Embryonic facial prominence (tissue), 1 donor: ENCODE data around the gene WNK2.
"Not testable (repeated sequence)": the region's sequence is repeated elsewhere in the genome, so short reads cannot be mapped to it uniquely, and the experiment has no call there.

Experiments
- DNase-seq: peaks from one replicate; pipeline ENCODE4 v3.0.0-alpha.2; 2016; ENCODE audit errors: extremely low spot score

Gene WNK2

DNA sequence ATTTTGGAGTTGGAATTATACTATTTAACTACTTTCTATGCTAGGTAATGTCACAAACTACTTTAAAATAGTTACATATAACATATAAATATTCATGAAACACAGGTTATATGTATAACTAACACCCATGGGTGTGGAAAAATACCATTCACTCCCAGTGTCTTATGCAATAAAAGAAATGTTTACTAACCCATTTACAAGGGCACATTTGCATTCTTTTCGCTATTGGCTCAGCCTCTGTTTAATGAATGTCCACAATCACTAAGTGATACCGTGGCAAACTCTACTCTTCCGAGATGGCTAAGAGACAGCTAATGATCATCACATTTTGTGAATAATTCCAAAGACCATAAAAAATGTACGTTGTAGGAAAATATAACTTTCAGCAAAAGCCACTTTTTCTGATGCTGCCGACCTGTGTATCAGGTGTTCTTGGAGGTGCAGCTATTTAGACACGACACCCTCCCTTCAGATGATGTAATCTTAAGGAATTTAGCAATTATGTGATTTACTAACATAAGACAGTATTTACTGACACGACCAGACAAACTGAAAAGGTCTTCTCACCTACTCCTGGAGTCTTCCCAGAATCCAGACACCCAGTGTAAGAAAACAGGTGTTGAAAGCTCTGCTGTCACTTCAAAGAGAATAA lies 145.8 kb downstream of the WNK2 start:
- no peak for DNase-seq

GRCh38 chr9:93332317-93332716 lies 148.4 kb downstream of the WNK2 start:
- no peak for DNase-seq

DNA sequence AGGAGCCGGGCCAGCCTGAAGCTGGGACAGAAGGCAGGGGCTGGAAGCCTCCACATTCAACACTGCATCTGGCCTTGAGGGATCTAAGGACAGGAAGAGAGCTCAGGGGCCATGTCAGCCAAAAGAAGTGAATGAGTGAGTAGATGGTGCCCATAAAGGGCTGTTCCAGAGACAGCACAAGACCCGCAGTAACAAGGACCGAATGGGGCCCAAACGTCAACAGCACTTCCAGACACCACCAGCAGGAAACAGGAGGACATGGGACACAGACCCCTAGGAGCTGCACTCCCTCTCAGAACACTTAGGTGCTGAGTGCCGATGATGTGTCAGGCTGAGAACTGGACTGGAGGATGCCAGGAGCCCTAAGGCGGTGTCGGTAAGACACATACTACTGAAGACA lies 152.8 kb downstream of the WNK2 start:
- no peak for DNase-seq

GRCh38 chr9:93338196-93338595 lies 154.3 kb downstream of the WNK2 start:
- not testable (repeated sequence) for DNase-seq

GRCh38 chr9:93340091-93340490 lies 156.2 kb downstream of the WNK2 start:
- no peak for DNase-seq

GRCh38 chr9:93341820-93342219 lies 157.9 kb downstream of the WNK2 start:
- DNase-seq: not testable (repeated sequence)

DNA sequence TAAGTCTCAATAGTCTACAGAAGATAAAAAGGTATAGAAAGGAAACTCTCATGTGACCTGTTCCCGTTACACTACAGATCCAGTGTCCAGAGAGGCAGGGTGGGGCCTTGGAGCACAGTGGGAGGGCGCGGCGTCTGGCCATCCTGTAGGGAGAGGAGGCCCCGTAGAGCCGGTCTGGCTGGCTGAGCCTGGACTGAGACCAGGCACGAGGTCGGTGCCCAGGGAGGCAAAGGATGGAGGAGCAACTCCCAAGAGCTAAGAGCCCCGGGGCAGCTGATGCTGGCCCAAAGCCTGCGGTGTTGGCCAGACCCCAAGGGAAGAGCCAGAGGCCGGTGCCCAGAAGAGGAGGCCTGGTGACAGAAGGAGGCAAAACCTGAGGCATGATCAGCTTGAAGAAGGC lies 158.5 kb downstream of the WNK2 start:
- not testable (repeated sequence) for DNase-seq

DNA sequence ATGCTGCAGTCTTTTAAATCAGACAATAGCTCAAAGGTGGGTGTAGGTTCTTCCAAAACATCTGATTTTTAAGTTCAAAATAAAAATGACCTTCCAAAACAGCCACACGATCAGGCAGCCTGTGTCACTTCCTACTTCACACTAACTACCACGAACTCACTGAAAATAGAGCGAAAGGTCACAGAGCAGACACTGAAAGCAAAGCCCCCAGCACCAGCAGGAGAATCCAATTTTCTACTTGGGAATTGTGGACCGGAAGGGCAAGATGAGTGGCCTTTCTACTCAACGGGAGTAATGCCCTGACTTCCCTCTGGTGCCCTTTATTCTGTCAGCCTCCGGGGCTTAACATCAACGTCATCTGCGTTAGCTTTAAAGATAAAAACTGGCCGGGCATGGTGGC lies 159.7 kb downstream of the WNK2 start:
- DNase-seq: no peak

DNA sequence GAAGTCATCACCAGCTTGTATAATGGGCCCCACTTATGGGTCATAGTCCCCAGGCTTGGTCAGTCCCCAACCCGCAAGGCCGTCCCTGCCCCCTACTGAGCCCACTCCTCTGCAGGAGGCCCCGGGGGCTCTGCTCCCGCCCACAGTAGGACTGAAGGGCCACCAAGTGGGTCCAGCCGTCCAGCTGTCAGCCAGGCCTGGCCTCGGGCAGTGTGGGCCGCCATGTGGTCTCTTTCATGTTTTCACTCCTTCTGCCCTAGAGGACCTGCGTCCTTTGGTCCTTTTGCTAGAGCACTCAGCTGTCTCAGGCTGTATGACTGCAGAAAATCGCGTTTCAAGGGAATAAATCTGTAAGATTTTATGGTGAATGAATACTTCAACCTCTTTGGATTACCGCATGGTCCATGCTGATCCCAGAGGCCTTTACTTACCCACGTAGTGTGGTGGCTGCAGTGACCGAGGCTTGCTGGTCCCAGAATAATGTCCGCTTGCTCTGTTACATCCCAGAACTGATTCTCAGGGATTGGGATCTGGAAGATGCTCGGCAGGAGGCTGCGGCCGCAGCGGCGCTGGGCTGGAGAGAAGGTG lies 161.8 kb downstream of the WNK2 start:
- DNase-seq: no peak

DNA sequence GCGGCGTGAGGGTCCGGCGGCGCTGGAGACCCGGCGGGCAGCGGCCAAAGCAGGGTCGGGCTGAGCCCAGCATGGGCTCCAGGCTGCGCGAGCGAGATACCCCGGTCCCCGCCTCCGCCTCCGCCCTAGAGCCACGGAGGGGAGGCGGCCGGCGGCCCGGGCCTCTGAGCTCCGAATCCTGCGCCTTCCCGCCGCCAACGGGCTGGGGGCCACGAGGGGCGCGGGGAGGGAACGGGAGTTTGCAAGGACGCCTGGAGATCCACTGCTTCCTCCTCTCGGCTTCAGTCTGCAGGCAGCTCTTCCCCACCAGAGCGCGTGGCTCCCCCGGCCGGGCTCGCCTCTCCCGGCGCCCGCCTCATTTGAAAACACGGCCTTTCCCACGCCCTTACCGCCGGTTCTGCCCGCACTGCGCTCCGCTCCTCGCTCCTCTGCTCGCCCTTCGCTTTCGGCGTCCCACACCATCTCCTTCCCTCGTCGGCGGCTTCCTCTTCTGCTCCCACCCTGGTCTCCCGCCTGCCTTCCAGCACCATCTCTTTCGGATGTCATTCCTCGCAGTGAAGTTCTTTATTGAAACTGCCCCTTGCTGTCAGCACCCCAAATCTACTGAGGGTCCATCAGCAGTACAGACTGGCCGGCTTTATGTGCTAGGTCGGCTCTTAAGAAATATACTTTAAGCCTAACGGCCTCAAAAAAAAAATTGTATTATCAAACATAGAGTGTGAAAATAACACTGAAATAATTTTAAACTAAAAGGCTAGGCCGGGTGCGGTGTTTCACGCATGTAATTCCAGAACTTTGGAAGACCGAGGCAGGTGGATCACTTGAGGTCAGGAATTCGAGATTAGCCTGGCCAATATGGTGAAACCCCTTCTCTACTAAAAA lies 162.5 kb downstream of the WNK2 start:
- DNase-seq: peak; percentile 12

DNA sequence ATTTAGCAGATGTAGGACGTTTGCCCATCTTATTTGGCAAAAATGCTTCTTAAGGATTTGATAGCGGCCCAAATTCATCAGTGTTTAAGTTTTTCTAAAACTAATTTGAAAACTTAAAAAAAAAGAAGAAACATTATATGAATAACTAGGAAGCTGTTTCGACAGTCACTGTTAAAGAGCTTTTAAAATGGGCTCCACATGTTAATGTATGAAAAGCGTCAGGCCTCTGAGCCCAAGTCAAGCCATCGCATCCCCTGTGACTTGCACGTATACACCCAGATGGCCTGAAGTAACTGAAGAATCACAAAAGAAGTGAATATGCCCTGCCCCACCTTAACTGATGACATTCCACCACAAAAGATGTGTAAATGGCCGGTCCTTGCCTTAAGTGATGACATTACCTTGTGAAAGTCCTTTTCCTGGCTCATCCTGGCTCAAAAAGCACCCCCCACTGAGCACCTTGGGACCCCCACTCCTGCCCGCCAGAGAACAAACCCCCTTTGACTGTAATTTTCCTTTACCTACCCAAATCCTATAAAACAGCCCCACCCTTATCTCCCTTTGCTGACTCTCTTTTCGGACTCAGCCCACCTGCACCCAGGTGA lies 163.5 kb downstream of the WNK2 start:
- not testable (repeated sequence) for DNase-seq

GRCh38 chr9:93353413-93354310 lies 169.7 kb downstream of the WNK2 start:
- not testable (repeated sequence) for DNase-seq

DNA sequence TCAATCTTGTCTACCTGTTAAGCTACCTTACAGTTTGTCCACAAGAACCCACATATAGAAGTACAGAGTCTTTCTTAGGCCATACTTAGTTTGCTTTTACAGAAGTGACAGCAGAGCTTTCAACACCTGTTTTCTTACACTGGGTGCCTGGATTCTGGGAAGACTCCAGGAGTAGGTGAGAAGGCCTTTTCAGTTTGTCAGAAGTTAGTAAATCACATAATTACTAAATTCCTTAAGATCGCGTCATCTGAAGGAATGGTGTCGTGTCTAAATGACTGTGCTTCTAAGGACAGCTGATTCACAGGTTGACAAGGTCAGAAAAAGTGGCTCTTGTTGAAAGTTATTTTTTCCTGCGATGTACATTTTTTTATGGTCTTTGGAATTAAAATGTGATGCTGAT lies 170.5 kb downstream of the WNK2 start:
- DNase-seq: no peak

DNA sequence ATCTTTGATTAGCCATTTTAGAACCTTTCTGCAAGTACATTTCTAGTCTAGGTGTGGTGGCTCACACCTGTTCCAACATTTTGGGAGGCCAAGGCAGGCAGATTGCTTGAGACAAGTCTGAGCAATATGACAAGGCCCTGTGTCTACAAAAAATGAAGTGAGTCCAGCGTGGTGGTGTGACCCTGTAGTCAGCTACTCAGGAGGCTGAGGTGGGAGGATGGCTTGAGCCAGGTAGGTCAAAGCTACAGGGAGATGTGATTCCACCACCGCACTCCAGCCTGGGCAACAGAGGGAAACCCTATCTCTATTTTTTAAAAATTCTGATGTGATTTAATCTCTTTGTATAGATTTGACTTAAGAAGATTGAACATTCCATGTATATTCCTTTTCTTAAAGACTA lies 171.9 kb downstream of the WNK2 start:
- no peak for DNase-seq

DNA sequence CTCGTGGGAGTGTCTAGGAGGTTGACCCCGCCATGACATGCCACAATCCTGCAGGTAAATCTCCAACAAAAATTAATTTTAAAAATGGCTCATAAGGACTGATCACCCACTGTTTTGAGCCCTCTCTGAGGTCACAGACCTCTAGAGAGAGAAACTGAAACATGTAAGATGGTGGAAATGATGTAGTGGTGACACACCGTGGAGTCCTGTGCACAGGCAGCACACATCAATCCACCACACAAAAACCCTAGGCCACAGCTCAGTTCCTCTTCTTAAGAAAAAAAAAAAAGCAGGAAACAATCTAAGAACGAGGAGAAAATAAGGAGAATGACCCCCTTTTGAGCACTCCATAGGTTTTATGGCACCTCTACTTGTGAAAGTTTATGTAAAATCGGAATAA lies 173.7 kb downstream of the WNK2 start:
- DNase-seq: no peak

- DNase-seq: not testable (repeated sequence)
Measured at GRCh38 chr9:93359907-93360306, 176.0 kb downstream of the WNK2 start.

GRCh38 chr9:93361995-93362394 lies 178.1 kb downstream of the WNK2 start:
- DNase-seq: no peak

DNA sequence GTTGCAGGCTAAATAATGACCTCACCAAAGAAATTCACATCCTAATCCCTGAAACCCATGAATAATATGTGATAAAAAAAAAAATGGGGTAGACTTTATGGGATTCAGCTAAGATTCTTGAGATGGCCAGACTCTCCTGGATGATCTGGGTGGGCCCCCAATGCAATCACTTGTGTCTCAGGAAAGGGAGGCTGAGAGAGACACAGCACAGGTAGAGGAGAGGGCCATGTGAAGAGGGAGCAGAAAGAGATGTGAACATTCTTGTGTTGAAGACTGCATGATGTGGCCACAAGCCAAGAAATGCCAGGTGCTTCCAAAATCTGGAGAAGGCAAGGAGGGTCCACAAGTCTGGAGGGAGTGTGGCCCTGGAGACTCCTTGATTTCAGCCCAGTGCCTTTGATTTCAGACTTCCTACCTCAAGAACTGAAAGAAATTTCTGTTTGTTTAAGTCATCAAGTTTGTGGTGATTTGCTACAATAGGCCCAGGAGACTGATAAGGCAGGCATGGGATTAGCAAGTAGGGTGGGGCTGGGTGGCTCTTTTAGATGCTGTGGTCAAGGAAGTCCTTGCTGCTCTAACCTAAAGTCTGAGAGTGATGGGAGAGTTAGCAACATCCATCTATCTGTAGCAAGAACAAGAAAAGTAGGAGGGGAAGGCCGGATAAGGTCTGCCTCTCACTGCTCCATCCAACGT lies 180.9 kb downstream of the WNK2 start:
- no peak for DNase-seq

GRCh38 chr9:93365427-93366118 lies 181.6 kb downstream of the WNK2 start:
- DNase-seq: no peak

- DNase-seq: no peak
Measured at GRCh38 chr9:93366119-93366447, 182.1 kb downstream of the WNK2 start.
